HepG2 (cell line): ENCODE data around the gene B4GALT2. TPM values are rescaled to one million over a fixed set of nuclear protein-coding genes. Genes with fewer than 3 reads are reported as not detected.

Experiments
- REPIN1 ChIP-seq: sonication (generic); formaldehyde crosslinking; IDR thresholded peaks from 2 replicates; pipeline ENCODE4 v1.8.0; 2022; ENCODE audit warnings: missing genetic modification reagents, low read depth, mild to moderate bottlenecking, borderline replicate concordance
- ZNF17 ChIP-seq: sonication (generic); formaldehyde crosslinking; IDR thresholded peaks from 2 replicates; pipeline ENCODE4 v1.5.0; 2020; ENCODE audit warnings: mild to moderate bottlenecking, missing genetic modification reagents
- ZNF577 ChIP-seq: sonication (generic); formaldehyde crosslinking; IDR thresholded peaks from 2 replicates; pipeline ENCODE4 v1.4.0; 2020; ENCODE audit warnings: mild to moderate bottlenecking, low read depth, missing genetic modification reagents, borderline replicate concordance
- polyA plus RNA-seq, 8 experiments: library from polyadenylated mRNA; depleted of rRNA in 3 of 8; stranded (reverse) in 7 of 8; unstranded in 1 of 8; fragments of >200 nt; fragmentation: Illumina TruSeq in 4 of 8; extraction: Trizol in 4 of 8; gene quantifications; 2 replicates each; pipeline versions ENCODE4 v1.2.1 to v1.2.3, GENCODE V29; 2011 to 2016; ENCODE audit warnings: low read depth in 4 of 8, missing spikeins in 1 of 8, mixed read lengths in 1 of 8; ENCODE audit not compliant: insufficient read depth in 1 of 8
- total RNA-seq, 5 experiments: library from RNA; depleted of rRNA; stranded (reverse); fragments of >200 nt; fragmentation: Illumina TruSeq; extraction: Trizol; gene quantifications; 2 replicates each; pipeline ENCODE4 v1.2.3, GENCODE V29; 2016; ENCODE audit warnings: low read depth in 1 of 5
- TF ChIP-seq, protein P1 (sequence below): sonication (generic); formaldehyde crosslinking; IDR thresholded peaks from 2 replicates; pipeline ENCODE4 v1.4.0; 2020; ENCODE audit warnings: missing genetic modification reagents
- TF ChIP-seq, protein P2 (sequence below): sonication (generic); formaldehyde crosslinking; IDR thresholded peaks from 2 replicates; pipeline ENCODE4 v1.4.0; 2020; ENCODE audit warnings: missing genetic modification reagents, borderline replicate concordance
- TF ChIP-seq, protein P3 (sequence below): sonication (generic); formaldehyde crosslinking; IDR thresholded peaks from 2 replicates; pipeline ENCODE4 v1.5.0; 2020; ENCODE audit warnings: mild to moderate bottlenecking, missing genetic modification reagents, moderate library complexity
- TF ChIP-seq, protein P4 (sequence below), 2 experiments: fragments of 450-650 bp in 1 of 2; sonication (generic) in 1 of 2; formaldehyde crosslinking in 1 of 2; IDR thresholded peaks; 2 replicates each; pipeline versions ENCODE4 v1.6.1 to v1.8.0; 2016 to 2022; ENCODE audit warnings: antibody characterized with exemption in 1 of 2, mild to moderate bottlenecking in 1 of 2, missing genetic modification reagents in 1 of 2

The B4GALT2 gene
- total and polyA plus RNA-seq, 2 of the 13 experiments (the other 11 are each of a cell fraction or from before 2014, with no cell fraction given) = 41.9 to 78.0 TPM

DNA sequence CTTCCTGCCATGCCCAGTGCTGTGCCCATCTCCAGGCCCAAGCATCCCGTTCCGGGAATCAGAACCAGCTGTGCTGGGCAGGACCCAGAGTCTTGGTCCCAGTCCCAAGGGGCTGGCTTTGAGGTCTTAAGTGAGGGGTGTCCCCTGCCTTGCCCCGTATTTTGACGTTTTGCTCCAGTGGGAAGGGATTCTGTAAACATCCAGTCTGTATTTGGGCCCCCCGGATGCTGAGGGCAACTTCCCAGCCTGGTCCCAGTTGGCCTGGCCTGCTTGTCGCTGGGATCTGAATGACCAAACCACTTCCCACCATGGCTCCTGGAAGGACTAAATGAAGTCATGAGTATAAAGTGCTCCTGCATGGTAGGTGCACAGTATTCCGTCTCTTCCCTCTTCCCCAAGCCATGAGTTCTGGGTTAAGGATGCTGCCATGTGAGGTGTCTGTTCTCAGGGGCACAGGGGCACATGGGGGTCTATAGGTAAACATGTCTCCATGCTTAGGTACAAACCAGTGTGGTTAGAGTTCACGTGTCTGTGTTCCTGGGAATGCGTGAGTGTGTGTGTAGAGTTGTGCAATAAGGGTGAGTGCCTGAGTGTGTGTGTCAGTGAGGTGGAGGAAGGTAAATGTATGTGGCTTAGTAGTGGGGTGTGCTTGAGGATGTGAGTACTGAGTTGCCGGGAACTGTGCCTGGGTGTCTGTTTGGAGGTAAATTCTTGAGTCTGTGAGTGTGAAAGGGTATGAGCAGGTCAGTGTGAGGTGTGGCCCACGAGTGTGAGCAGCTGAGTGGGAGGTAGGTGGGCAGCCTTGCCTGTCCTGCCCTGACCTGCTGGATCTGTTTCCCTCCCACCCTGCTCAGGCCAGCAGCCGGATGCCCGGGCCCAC, 1.5 kb downstream of the B4GALT2 start (continued):
- TF ChIP-seq, protein P1, sequence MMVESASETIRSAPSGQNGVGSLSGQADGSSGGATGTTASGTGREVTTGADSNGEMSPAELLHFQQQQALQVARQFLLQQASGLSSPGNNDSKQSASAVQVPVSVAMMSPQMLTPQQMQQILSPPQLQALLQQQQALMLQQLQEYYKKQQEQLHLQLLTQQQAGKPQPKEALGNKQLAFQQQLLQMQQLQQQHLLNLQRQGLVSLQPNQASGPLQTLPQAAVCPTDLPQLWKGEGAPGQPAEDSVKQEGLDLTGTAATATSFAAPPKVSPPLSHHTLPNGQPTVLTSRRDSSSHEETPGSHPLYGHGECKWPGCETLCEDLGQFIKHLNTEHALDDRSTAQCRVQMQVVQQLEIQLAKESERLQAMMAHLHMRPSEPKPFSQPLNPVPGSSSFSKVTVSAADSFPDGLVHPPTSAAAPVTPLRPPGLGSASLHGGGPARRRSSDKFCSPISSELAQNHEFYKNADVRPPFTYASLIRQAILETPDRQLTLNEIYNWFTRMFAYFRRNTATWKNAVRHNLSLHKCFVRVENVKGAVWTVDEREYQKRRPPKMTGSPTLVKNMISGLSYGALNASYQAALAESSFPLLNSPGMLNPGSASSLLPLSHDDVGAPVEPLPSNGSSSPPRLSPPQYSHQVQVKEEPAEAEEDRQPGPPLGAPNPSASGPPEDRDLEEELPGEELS = no peak
- TF ChIP-seq, protein P2, sequence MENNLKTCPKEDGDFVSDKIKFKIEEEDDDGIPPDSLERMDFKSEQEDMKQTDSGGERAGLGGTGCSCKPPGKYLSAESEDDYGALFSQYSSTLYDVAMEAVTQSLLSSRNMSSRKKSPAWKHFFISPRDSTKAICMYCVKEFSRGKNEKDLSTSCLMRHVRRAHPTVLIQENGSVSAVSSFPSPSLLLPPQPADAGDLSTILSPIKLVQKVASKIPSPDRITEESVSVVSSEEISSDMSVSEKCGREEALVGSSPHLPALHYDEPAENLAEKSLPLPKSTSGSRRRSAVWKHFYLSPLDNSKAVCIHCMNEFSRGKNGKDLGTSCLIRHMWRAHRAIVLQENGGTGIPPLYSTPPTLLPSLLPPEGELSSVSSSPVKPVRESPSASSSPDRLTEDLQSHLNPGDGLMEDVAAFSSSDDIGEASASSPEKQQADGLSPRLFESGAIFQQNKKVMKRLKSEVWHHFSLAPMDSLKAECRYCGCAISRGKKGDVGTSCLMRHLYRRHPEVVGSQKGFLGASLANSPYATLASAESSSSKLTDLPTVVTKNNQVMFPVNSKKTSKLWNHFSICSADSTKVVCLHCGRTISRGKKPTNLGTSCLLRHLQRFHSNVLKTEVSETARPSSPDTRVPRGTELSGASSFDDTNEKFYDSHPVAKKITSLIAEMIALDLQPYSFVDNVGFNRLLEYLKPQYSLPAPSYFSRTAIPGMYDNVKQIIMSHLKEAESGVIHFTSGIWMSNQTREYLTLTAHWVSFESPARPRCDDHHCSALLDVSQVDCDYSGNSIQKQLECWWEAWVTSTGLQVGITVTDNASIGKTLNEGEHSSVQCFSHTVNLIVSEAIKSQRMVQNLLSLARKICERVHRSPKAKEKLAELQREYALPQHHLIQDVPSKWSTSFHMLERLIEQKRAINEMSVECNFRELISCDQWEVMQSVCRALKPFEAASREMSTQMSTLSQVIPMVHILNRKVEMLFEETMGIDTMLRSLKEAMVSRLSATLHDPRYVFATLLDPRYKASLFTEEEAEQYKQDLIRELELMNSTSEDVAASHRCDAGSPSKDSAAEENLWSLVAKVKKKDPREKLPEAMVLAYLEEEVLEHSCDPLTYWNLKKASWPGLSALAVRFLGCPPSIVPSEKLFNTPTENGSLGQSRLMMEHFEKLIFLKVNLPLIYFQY (CRISPR knock-in tag) = no peak
- no peak for TF ChIP-seq ZNF577 (CRISPR knock-in tag)
- TF ChIP-seq, protein P3, sequence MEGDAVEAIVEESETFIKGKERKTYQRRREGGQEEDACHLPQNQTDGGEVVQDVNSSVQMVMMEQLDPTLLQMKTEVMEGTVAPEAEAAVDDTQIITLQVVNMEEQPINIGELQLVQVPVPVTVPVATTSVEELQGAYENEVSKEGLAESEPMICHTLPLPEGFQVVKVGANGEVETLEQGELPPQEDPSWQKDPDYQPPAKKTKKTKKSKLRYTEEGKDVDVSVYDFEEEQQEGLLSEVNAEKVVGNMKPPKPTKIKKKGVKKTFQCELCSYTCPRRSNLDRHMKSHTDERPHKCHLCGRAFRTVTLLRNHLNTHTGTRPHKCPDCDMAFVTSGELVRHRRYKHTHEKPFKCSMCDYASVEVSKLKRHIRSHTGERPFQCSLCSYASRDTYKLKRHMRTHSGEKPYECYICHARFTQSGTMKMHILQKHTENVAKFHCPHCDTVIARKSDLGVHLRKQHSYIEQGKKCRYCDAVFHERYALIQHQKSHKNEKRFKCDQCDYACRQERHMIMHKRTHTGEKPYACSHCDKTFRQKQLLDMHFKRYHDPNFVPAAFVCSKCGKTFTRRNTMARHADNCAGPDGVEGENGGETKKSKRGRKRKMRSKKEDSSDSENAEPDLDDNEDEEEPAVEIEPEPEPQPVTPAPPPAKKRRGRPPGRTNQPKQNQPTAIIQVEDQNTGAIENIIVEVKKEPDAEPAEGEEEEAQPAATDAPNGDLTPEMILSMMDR (CRISPR knock-in tag) = no peak
- no peak for TF ChIP-seq ZNF17
- no peak for TF ChIP-seq REPIN1 (CRISPR knock-in tag)
- TF ChIP-seq, protein P4, sequence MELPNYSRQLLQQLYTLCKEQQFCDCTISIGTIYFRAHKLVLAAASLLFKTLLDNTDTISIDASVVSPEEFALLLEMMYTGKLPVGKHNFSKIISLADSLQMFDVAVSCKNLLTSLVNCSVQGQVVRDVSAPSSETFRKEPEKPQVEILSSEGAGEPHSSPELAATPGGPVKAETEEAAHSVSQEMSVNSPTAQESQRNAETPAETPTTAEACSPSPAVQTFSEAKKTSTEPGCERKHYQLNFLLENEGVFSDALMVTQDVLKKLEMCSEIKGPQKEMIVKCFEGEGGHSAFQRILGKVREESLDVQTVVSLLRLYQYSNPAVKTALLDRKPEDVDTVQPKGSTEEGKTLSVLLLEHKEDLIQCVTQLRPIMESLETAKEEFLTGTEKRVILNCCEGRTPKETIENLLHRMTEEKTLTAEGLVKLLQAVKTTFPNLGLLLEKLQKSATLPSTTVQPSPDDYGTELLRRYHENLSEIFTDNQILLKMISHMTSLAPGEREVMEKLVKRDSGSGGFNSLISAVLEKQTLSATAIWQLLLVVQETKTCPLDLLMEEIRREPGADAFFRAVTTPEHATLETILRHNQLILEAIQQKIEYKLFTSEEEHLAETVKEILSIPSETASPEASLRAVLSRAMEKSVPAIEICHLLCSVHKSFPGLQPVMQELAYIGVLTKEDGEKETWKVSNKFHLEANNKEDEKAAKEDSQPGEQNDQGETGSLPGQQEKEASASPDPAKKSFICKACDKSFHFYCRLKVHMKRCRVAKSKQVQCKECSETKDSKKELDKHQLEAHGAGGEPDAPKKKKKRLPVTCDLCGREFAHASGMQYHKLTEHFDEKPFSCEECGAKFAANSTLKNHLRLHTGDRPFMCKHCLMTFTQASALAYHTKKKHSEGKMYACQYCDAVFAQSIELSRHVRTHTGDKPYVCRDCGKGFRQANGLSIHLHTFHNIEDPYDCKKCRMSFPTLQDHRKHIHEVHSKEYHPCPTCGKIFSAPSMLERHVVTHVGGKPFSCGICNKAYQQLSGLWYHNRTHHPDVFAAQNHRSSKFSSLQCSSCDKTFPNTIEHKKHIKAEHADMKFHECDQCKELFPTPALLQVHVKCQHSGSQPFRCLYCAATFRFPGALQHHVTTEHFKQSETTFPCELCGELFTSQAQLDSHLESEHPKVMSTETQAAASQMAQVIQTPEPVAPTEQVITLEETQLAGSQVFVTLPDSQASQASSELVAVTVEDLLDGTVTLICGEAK (IDR thresholded peaks at IDR 0.05) = no peak
- TF ChIP-seq, protein P4 (CRISPR knock-in tag; IDR thresholded peaks at IDR 0.05) = no peak
